HuH-7 (cell line): ENCODE measurements around the gene STAG1.
"Not testable (repeated sequence)": the region's sequence is repeated elsewhere in the genome, so short reads cannot be mapped to it uniquely, and the experiment has no call there.

Experiments used
- DNase-seq: peaks from one replicate; pipeline ENCODE4 v3.0.0; 2011; ENCODE audit warnings: low spot score

Gene STAG1

DNA sequence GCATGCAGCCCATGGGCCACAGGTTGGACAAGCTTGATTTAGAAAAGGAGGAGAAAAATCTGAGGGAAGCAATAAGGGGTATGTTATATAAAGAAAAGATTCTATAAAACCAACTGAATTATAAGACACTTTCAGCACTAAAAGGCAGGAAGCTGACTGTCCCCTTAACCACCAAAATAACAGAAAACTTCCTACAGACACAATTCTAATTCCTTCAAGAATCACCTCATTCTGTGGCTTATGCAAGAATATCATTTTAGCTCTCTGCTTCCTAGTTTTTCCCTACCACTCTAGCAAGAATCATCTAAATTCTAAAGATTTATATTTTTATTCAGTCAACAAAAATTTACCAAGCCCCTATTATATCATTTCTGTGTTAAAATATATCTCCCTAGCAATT, 6.3 kb downstream of the STAG1 start:
- no peak for DNase-seq

DNA sequence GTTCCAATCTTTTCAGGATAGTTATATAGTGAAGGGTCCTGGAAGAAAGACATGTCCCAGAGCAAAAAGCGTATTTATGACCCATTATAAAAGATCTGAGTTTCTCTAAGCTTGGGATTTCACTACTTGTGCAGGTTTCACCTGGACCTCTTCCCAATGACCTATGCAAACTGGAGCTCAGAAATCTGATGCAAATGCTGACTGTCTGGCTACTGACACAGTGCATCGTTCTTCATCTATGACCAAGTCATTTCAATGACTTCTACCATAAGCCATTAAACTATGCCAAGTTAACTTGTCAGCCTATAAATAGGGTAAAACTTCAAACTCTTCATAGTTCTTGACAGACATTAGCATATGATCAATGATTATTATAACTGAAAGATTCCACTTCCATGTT, 11.1 kb downstream of the STAG1 start:
- DNase-seq = no peak

DNA sequence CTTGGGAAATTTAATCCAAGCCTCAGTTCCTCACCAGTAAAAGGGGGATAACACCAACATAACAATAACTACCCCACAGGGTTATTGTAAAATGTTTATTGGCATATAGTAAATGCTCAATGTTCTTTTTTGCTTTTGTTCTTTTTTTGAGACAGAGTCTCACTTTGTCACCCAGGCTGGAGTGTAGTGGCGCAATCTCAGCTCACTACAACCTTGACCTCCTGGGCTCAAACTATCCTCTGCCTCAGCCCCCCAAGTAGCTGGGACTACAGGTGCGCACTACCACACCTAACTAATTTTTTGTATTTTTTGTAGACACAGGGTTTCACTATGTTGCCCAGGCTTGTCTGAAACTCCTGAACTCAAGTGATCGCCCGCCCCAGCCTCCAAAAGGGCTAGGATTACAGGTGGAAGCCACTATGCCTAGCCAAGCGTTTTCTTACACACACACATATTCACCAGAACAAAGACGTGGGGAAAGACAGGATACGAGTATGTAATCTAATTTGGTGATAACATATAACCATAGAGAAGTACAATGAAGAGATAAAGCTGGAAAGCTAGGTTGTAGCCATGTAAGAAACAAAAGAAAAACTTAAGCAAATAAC, 11.7 kb downstream of the STAG1 start:
- DNase-seq = no peak

DNA sequence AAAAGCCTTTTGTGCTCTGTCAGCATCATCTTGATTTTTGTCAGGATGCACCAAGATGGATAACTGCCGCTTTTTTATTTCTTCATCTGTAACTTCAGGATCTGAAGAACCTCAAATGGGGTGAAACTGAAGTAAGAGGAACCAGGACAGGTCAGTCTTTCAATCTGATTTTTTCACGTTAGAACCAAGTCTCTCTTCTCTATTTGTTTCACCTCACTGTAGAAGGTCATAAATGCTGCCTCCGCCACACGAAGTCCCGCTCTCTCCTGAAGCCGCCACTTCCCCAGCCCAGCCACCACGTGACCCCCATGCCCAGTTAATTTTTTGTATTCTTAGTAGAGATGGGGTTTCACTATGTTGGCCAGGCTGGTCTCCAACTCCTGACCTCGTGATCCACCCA, 15.2 kb downstream of the STAG1 start:
- not testable (repeated sequence) for DNase-seq

DNA sequence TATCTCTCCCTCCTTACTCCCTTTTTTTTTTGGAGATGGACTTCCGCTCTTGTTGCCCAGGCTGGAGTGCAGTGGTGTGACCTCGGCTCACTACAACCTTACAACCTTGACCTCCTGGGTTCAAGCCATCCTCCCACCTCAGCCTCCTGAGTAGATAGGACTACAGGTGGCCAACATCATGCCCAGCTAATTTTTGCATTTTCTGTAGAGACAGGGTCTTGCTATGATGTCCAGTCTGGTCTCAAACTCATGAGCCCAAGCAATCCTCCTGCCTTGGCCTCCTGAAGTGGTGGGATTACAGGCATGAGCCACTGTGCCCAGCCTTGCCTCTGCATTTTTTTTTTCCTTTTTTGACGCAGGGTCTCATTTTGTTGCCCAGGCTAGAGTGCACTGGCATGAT, 17.1 kb downstream of the STAG1 start:
- DNase-seq = no peak

DNA sequence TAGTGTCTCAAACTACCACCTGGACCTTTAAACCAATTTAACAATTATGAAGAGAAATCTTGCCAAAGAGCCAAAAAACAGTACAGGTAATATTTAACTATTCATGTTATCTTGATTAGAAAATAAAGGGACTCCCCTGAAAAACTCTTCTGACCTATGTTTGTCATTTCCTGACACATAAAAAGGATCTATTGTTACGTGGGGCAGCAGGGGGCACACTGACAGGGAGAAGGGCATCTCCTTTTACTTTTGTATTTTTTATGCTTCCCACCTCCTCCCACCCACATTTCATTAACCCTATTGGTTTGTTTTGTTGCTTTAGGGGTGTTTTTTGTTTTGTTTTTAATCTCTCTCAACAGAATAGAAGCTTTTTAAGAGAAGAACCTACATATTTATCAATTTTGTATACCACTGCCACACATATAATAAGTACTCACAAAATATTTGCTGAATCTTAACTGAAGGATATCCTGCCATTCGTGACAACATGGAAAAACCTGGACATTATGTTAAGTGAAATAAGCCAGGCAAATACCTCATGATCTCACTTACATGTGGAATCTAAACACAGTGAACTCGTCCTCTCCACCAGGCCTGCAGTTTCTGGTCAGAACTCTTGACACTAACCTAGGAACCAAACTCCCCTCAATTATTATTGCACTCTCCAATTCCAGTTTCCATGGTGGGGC, 17.7 kb downstream of the STAG1 start:
- no peak for DNase-seq

DNA sequence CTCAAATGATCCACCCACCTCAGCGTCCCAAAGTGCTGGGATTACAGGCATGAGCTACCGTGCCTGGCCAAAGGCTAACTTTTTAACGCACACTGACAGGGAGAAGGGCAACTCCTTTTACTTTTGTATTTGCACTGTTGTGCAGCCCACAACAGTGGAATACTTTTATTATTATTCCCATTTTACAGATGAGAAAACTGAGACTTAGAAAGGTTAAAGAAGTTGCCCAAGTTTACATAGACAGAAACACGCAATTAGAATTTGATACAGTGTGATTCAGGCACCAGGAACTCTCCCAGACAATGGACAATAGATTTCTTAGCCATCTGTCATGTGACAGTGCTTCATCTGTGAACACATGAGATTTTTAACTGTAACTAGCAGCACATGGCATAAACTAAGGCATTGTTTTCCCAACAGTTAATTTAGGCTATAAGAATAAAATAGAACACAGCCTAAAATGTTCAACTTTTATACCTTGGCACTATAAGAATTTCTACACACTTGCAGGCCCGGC, 18.8 kb downstream of the STAG1 start:
- no peak for DNase-seq

DNA sequence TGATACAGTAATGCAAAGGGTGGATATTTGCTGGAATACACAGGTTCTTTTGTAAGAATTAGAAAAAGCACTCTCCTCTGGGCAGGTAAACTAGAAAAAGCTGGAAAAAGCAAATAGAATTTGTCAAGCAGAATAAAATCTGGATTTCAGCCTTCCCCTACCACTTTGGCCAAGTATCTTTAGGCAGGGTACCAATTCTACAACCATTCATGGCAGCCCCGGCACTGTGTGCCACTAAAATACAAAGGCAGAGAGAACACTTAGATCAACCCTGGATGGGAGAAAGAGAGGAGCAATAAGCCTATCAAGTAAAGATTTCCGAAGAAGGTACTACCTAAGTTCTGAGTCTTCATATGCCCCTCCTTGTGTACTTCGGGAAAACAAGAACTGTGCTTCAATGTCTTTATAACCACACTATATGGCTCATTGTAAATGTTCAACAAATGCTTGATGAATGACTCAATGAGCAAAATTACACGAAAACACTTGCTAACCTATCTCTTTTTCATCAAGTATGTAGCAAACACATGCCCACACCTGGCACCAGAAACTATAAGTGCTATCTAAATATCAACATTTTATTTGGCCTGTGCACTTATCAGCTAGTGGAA, 20.8 kb downstream of the STAG1 start:
- no peak for DNase-seq

DNA sequence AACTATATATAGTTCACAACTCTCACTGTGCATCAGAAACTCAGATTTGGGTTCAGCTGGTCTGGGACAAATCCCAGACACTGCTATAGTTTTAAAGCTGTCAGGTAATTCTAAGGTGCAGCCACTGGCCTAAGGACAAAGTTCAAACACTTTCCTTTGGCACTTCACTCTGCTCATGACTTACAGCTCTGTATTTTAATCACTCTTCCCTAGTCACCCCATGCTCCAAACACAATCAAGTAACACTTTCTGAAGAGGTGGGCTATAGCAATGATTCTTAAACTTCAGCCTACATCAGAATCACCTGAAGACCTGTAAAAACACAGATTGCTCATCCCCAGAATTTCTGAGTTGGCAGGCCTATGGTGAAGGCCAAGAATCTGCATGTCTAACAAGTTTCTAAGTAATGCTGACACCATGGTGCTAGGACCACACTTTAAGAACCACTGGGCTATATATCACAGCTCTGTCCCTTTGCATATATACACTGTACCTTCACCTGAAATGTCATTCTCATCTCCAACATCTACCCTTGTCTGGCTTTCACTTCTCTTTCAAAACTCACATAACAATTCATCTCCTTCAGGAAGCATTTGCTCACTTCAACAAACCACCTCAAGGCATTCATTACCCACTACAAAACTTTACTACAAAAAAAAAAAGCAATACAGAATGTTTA, 21.4 kb downstream of the STAG1 start:
- no peak for DNase-seq

DNA sequence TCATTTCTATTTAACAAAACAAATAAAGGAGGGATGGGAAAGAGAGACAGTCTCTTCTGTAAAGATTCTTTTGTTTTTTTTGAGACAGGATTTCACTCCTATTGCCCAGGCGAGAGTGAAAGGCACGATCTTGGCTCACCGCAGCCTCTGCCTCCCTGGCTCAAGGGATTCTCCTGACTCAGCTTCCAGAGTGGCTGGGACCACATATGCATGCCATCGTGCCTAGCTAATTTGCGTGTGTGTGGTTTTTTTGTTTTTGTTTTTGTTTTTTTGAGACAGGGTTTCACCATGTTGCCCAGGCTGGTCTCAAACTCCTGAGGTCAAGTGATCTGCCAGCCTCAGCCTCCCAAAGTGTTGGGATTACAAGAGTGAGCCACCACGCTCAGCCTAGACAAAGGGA, 23.3 kb downstream of the STAG1 start:
- no peak for DNase-seq

DNA sequence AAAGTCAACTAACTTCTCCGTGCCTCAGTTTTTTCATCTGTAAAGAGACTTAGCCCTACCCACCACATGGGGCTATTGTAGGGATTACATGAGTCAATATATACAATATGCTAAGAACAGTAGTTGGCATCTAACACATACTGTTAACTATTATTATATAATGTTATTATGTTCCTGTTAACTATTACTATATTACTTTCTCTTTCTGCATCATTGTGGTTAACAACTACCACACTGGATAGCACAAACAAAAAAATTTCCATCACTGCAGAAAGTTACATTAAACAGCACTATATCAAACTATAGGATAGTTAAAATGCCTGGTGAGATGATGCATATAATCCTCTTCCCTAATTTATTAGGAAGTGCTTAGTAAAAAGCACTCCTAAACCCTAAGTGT, 23.7 kb downstream of the STAG1 start:
- DNase-seq = no peak

DNA sequence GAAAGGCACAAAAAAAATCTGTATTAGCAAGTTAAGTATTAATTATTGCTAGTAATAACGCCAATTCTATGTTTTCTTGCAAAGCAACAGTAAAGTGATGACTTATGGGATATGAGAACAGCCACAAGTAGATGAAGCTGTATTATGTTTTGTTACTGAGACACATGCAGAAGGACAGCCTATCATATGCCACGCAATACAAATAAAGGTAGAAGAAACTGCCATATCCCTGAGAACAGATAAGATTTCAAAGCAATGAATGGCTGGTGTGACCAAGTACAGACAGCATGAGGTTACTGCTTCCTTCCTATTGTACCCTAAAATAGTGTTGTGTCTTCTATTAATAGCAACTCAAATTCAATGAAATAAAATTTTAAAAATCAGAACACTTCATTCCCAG, 26.7 kb downstream of the STAG1 start:
- no peak for DNase-seq

DNA sequence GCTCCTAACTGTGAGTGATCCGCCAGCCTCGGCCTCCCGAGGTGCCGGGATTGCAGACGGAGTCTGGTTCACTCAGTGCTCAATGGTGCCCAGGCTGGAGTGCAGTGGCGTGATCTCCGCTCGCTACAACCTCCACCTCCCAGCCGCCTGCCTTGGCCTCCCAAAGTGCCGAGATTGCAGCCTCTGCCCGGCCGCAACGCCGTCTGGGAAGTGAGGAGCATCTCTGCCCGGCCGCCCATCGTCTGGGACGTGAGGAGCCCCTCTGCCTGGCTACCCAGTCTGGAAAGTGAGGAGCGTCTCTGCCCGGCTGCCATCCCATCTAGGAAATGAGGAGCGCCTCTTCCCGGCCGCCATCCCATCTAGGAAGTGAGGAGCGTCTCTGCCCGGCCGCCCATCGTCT, 29.3 kb downstream of the STAG1 start:
- not testable (repeated sequence) for DNase-seq

DNA sequence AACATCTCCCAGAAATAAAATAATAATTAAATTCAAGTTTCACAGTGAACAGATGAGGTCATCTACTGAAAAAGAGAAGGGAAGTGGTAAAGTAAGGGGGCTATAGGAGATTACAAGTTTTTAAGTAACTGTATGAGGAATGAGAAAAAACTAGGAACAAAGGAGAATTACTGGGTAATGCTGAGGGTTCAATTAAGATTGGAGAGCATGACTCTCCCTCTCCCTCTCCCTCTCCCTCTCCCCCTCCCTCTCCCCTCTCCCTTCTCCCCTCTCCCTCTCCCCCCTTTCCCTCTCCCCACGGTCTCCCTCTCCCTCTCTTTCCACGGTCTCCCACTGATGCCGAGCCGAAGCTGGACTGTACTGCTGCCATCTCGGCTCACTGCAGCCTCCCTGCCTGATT, 29.8 kb downstream of the STAG1 start:
- DNase-seq = not testable (repeated sequence)

DNA sequence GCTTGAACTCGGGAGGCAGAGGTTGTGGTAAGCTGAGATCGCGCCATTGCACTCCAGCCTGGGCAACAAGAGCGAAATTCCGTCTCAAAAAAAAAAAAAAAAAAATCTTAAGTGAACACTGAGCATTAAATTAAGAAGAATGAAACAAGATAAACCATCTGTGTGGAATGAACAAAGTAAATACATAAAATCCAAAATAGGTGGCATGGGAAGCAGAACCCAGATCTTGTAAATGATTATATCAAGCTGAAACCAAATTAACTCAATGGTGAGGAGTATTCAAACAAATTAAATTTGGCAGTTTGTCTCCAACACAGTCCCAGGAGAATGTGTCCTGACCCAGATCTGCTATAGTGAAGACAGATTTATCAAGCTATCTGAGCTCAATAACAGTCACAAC, 32.1 kb downstream of the STAG1 start:
- DNase-seq = no peak

DNA sequence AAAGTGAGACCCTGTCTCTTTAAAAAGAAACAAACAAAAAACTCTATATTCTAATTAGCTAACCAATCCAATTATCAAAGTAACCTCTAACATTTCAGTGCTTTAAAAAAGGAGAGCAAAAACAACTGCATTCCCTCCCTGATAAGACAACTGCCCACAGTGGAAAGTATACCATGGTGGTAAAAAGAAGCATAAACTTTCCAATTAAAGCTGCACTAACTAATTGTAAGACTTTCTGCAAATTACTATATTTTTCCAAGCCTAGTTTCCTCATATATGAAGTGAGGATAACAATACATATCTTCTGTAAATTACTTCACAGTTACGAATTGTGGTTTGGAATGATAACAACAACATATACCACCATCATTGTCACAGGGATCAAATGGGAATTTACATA, 35.5 kb downstream of the STAG1 start:
- DNase-seq = no peak

DNA sequence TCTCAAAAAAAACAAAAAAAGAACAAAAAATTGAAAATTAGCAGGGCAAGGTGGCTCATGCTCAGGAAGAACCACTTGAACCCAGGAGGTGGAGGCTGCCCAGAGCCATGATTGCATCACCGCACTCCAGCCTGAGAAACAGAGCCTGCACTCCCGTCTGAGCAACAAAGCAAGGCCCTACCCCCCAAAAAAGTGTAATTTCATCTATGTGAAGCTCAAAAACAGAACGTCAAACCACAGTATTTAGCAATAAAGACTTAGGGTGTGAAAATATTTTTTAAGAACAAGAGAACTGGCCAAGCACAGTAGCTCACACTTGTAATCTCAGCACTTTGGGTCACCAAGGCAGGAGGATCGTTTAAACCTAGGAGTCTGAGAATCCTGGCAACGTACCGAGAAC, 38.2 kb downstream of the STAG1 start:
- no peak for DNase-seq

DNA sequence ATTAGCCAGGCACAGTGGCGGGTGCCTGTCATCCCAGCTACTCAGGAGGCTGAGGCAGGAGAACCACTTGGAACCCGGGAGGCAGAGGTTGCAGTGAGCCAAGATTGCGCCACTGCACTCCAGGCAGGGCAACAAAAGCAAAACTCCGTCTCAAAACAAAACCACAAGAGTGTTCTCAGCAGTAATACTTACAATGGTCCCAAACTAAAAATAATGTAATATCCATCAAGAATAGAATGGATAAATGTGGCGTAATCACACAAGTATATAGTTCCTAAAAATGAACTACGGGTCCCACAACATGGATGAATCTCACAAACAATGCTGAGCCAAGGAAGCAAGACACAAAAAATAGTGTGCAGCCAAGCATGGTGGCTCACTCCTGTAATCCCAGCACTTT, 39.2 kb downstream of the STAG1 start:
- DNase-seq = no peak

DNA sequence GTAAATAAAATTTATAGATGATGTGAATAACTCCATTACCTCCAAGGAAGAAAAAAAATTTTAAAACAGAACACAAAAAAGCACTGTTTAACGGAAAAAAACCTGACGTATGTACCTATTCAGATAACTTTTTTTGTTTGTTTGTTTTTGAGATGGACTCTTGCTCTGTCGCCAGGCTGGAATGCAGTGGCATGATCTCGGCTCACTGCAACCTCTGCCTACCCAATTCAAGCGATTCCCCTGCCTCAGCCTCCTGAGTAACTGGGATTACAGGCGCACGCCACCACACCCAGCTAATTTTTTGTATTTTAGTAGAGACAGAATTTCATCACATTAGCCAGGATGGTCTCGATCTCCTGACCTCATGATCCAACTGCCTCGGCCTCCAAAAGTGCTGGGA, 40.3 kb downstream of the STAG1 start:
- not testable (repeated sequence) for DNase-seq

DNA sequence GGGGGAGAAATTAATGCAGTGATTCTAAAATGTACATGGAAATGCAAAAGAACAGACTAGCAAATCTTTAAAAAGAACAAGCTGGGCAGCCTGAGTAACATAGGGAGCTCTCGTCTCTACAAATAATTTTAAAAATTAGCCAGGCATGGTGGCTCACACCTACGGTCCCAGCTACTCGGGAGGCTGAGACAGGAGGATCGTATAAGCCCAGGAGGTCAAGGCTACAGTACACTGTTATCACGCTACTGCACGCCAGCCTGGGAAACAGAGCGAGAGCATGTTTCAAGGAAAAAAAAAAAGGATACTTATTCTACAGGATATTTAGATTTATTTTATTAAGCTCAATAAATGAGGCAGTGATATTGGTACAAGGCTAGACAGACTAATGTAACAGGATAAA, 40.9 kb downstream of the STAG1 start:
- DNase-seq = no peak

DNA sequence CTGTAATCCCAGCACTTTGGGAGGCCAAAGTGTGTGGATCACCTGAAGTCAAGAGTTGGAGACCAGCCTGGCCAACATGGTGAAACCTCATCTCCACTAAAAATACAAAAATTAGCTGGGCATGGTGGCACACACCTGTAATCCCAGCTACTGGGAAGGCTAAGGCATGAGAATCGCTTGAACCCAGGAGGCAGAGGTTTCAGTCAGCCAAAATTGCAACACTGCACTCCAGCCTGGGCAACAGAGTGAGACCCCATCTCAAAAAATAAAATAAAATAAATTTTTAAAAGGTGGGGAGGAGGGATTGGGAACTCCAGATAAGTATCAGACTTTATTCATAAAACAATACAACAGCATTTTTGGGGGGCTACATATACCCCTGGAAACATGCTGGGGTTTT, 42.4 kb downstream of the STAG1 start:
- DNase-seq = not testable (repeated sequence)

DNA sequence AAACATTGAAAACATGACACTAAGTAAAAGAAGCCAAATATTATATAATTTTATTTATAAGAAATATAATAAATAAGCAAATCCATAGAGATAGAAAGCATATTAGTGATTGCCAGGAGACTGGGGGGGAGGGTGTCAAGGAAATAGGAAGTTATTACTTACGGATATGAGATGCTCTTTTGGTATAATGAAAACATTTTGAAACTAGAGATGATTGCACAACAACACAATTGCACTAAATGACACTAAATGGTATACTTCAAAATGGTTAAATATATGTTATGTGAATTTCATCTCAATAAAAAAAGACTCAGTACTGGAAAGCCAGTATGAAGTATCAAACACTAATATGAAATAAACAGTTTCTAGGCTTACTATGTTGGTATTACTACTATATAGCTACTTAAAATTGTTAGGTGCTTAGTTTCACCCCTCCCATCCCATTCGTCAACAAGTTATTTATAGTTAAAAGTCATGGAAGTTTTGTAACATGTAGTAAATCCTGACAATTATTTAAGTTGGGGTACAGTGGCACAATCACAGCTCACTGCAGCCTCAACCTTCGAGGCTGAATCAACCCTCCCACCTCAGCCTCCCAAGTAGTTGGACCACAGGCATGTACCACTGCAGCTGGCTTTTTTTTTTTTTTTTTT, 43.7 kb downstream of the STAG1 start:
- DNase-seq = no peak
